Neural cell (in vitro differentiated cells): Measurements from ENCODE around the gene MYO9A.

Experiments used
- CTCF ChIP-seq: fragments of 450-650 bp; IDR thresholded peaks from 2 replicates; pipeline ENCODE4 v1.5.1; 2014; ENCODE audit warnings: antibody characterized with exemption, mild to moderate bottlenecking, moderate library complexity; ENCODE audit not compliant: poor library complexity, severe bottlenecking
- EP300 ChIP-seq: fragments of 450-650 bp; conservative IDR thresholded peaks from 2 replicates; pipeline ENCODE4 v1.6.1; 2014; ENCODE audit warnings: antibody characterized with exemption, mild to moderate bottlenecking, moderate library complexity; ENCODE audit not compliant: poor library complexity, severe bottlenecking
- EZH2 ChIP-seq: fragments of 200-600, 300-800 bp; shearing (Covaris generic), sonication (generic); IDR thresholded peaks from 2 replicates; pipeline ENCODE4 v1.6.1; 2014; ENCODE audit warnings: antibody characterized with exemption, low read length, borderline replicate concordance, mild to moderate bottlenecking; ENCODE audit not compliant: insufficient read depth, poor library complexity, severe bottlenecking
- POLR2AphosphoS5 ChIP-seq: IDR thresholded peaks from 2 replicates; pipeline ENCODE4 v1.6.1; 2012
- TAF1 ChIP-seq: IDR thresholded peaks from 2 replicates; pipeline ENCODE4 v1.6.1; 2012; ENCODE audit warnings: low read depth

- TF ChIP-seq EP300 (no peak), CTCF (no peak), POLR2AphosphoS5 (no peak), EZH2 (no peak), TAF1 (no peak)
Measured at GRCh38 chr15:72154316-72154715, 36.4 kb upstream of the MYO9A start.
